Measurements from ENCODE around the gene FMNL2. TPM values are rescaled to one million over a fixed set of nuclear protein-coding genes. Genes with fewer than 3 reads are reported as not detected.

The FMNL2 gene
- total RNA-seq, 4 donors from 2014 or later: 25.2 to 35.0 (median 27.4) TPM

- Histone ChIP-seq H3K27me3 (no peaks in the 10 kb centered on the region), H3K9me3 (no peaks in the 10 kb centered on the region), H3K4me3 (no peak overlapping the region), H3K36me3 (peaks cover 0 to 4% of the 10 kb centered on the region in 2 donors), H3K27ac (no peak overlapping the region), H3K4me1 (no peaks in the 10 kb centered on the region)
- 90 to 100% methylated on average over 1 to 3 of the region's 3 CpGs for WGBS, 2 donors (ENCODE audit: low coverage in 1 of 2)
- no peak for ATAC-seq
- TF ChIP-seq POLR2AphosphoS5 (IDR thresholded peaks at IDR 0.05) (no peak), EP300 (IDR thresholded peaks at IDR 0.05) (no peak), CTCF (IDR thresholded peaks at IDR 0.05) (no peak), POLR2A (IDR thresholded peaks at IDR 0.05) (no peak)
Measured at GRCh38 chr2:152603166-152603565, 268.2 kb downstream of the FMNL2 start.

- TF ChIP-seq EP300 (IDR thresholded peaks at IDR 0.05) (no peak), CTCF (IDR thresholded peaks at IDR 0.05) (no peak), POLR2AphosphoS5 (IDR thresholded peaks at IDR 0.05) (no peak), POLR2A (IDR thresholded peaks at IDR 0.05) (no peak)
- no peak for ATAC-seq
- no peaks in the 10 kb centered on the region for H3K9me3 ChIP-seq
- H3K4me3 ChIP-seq: no peak overlapping the region
- H3K27me3 ChIP-seq: no peaks in the 10 kb centered on the region
- WGBS, 2 donors (ENCODE audit: low coverage in 1 of 2): 82 to 91% methylated on average over 1 of the region's 1 CpG
- no peaks in the 10 kb centered on the region for H3K36me3 ChIP-seq
- no peaks in the 10 kb centered on the region for H3K4me1 ChIP-seq
- no peak overlapping the region for H3K27ac ChIP-seq
Measured at GRCh38 chr2:152606081-152606480, 271.1 kb downstream of the FMNL2 start.

GRCh38 chr2:152606941-152607340 is 272.0 kb downstream of the FMNL2 start:
- Histone ChIP-seq H3K27ac (no peak overlapping the region), H3K9me3 (no peaks in the 10 kb centered on the region), H3K36me3 (peaks cover 0 to under 1% of the 10 kb centered on the region in 2 donors), H3K4me3 (no peak overlapping the region), H3K27me3 (no peaks in the 10 kb centered on the region), H3K4me1 (peaks cover 0 to 3% (median under 1%) of the 10 kb centered on the region in 3 donors)
- TF ChIP-seq CTCF (IDR thresholded peaks at IDR 0.05) (no peak), POLR2A (IDR thresholded peaks at IDR 0.05) (no peak), EP300 (IDR thresholded peaks at IDR 0.05) (no peak), POLR2AphosphoS5 (IDR thresholded peaks at IDR 0.05) (no peak)
- no peak for ATAC-seq
- WGBS, 2 donors (ENCODE audit: low coverage in 1 of 2): 19 to 68% methylated on average over 2 of the region's 2 CpGs

GRCh38 chr2:152607793-152608300 is 272.9 kb downstream of the FMNL2 start:
- 86 to 100% methylated on average over 3 to 6 of the region's 7 CpGs for WGBS, 2 donors (ENCODE audit: low coverage in 1 of 2)
- no peak for TF ChIP-seq POLR2AphosphoS5 (IDR thresholded peaks at IDR 0.05)
- TF ChIP-seq CTCF (IDR thresholded peaks at IDR 0.05): no peak
- TF ChIP-seq EP300 (IDR thresholded peaks at IDR 0.05): no peak
- TF ChIP-seq POLR2A (IDR thresholded peaks at IDR 0.05): no peak
- peaks cover 0 to 4% (median 3%) of the 10 kb centered on the region in 3 donors for H3K4me1 ChIP-seq
- no peak overlapping the region for H3K27ac ChIP-seq
- H3K27me3 ChIP-seq: no peaks in the 10 kb centered on the region
- H3K9me3 ChIP-seq: no peaks in the 10 kb centered on the region
- no peak overlapping the region for H3K4me3 ChIP-seq
- peaks cover 0 to 4% of the 10 kb centered on the region in 2 donors for H3K36me3 ChIP-seq
- ATAC-seq: no peak

GRCh38 chr2:152609154-152609553 is 274.2 kb downstream of the FMNL2 start:
- H3K27me3 ChIP-seq: no peaks in the 10 kb centered on the region
- 67 to 79% methylated on average over 2 of the region's 2 CpGs for WGBS, 2 donors (ENCODE audit: low coverage in 1 of 2)
- H3K9me3 ChIP-seq: no peaks in the 10 kb centered on the region
- no peak overlapping the region for H3K4me3 ChIP-seq
- H3K27ac ChIP-seq: no peak overlapping the region
- peaks cover 0 to 4% (median 3%) of the 10 kb centered on the region in 3 donors for H3K4me1 ChIP-seq
- peaks cover 0 to 4% of the 10 kb centered on the region in 2 donors for H3K36me3 ChIP-seq
- TF ChIP-seq CTCF (IDR thresholded peaks at IDR 0.05) (no peak), POLR2AphosphoS5 (IDR thresholded peaks at IDR 0.05) (no peak), EP300 (IDR thresholded peaks at IDR 0.05) (no peak), POLR2A (IDR thresholded peaks at IDR 0.05) (no peak)
- no peak for ATAC-seq
